Left lobe of liver (tissue), 2 donors: Measurements from ENCODE around the gene TPST1. TPM values are rescaled to one million over a fixed set of nuclear protein-coding genes. Genes with fewer than 3 reads are reported as not detected.

Source experiments
- ATAC-seq: fragments of 200-7000 bp; cut with Tn5 transposase; one replicate; pipeline ENCODE4 v1.9.1; 2020; ENCODE audit warnings: mild to moderate bottlenecking, moderate library complexity
- DNase-seq: peaks from one replicate; pipeline ENCODE4 v3.0.0-alpha.2; 2020; ENCODE audit warnings: low spot score
- total RNA-seq: library from RNA; stranded (reverse); gene quantifications from one replicate; pipeline ENCODE4 v1.2.1, GENCODE V29; 2021
- donor health status: DM: no; HTN: no; CAD: no; lungs with moderate emphysema.
- donor health status: DM: no; HTN: yes; CAD: no.

The TPST1 gene
- total RNA-seq, 1 donor from 2014 or later = 14.5 TPM

GRCh38 chr7:66281678-66282590 is 76.8 kb downstream of the TPST1 start:
- DNase-seq (no peak), ATAC-seq (peak; percentile 83)

DNA sequence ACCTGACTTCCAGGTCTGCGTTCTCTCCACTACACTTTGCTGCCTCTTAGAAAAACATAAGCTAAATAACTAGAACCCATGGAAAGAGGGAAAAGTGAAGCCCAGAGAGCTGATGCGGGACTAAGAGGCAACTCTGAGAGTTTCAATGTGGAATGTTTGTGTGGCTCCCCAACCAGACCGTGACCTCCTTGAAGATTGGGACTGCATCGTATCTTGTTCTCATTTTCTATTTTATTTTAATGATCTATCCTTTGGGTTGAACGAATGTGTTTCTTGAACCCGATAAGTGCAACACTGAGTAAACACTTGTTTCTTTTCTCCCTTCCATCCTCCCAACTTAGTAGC is 77.4 kb downstream of the TPST1 start:
- ATAC-seq = no peak
- no peak for DNase-seq

GRCh38 chr7:66283003-66283920 is 78.1 kb downstream of the TPST1 start:
- ATAC-seq = no peak
- DNase-seq = no peak

- ATAC-seq = peak; percentile 23
- no peak for DNase-seq
These were observed 90.9 kb downstream of the TPST1 start for GRCh38 chr7:66296001-66296521.

GRCh38 chr7:66296557-66296956 is 91.4 kb downstream of the TPST1 start:
- no peak for DNase-seq
- peak; percentile 70 for ATAC-seq

GRCh38 chr7:66297579-66297978 is 92.4 kb downstream of the TPST1 start:
- ATAC-seq (peak; percentile 13), DNase-seq (no peak)

DNA sequence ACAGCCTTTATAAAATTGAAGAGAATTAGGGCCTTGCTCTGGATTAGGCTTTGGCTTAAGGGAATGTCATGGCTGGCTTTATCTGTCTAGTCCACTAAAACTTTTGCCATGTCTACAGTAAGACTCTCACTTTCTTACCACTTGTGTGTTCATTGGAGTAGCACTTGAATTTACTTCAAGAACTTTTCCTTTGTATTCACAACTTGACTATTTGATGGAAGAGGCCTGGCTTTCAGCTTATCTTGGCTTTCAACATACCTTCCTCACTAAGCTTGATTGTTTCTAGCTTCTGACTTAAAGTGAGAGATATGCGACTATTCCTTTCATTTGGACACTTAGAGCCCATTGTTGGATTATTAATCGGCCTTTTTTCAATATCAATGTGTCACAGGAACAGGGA is 96.1 kb downstream of the TPST1 start:
- DNase-seq = no peak

GRCh38 chr7:66301737-66302136 is 96.6 kb downstream of the TPST1 start:
- ATAC-seq (no peak), DNase-seq (no peak)

More for the DNA sequence above, 96.1 kb downstream of the TPST1 start:
- no peak for ATAC-seq

DNA sequence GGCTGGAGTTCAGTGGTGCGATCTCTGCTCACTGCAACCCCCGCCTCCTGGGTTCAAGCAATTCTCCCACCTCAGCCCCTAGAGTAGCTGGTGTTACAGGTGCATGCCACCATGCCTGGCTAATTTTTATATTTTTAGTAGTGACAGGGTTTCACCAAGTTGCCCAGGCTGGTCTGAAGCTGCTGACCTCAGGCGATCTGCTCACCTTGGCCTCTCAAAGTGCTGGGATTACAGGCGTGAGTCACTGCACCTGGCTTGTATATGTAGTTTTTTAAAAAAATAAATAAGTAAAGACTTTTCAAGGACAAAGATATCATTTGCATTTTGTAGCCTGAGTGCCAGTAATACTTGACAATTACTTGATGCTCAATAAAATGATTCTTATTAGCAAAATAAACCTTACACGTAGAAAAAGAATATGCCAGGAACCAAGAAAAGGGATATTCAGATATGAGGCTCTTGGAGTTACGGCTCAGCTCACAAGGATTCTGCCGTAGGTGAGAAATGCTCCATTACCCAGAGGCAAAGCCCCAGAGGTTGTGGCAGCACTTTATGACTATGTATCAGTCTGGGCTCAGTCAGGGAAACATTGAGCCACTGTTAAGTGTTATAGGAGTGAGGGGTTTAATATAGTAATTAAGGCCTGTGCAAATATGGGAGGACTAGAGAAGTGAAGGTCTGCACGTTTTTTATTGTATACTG is 98.5 kb downstream of the TPST1 start:
- DNase-seq = no peak
- ATAC-seq = no peak

- DNase-seq (no peak), ATAC-seq (no peak)
These were observed 99.4 kb downstream of the TPST1 start for GRCh38 chr7:66304536-66304935.

GRCh38 chr7:66306243-66306642 is 101.1 kb downstream of the TPST1 start:
- DNase-seq (no peak), ATAC-seq (peak; percentile 34)

- peak; percentile 84 for ATAC-seq
- DNase-seq = peak; percentile 66
These were observed 102.6 kb downstream of the TPST1 start for GRCh38 chr7:66307591-66308215.

- no peak for DNase-seq
- ATAC-seq = no peak
These were observed 103.3 kb downstream of the TPST1 start for GRCh38 chr7:66308411-66308810.

GRCh38 chr7:66310620-66311019 is 105.5 kb downstream of the TPST1 start:
- no peak for DNase-seq
- no peak for ATAC-seq

DNA sequence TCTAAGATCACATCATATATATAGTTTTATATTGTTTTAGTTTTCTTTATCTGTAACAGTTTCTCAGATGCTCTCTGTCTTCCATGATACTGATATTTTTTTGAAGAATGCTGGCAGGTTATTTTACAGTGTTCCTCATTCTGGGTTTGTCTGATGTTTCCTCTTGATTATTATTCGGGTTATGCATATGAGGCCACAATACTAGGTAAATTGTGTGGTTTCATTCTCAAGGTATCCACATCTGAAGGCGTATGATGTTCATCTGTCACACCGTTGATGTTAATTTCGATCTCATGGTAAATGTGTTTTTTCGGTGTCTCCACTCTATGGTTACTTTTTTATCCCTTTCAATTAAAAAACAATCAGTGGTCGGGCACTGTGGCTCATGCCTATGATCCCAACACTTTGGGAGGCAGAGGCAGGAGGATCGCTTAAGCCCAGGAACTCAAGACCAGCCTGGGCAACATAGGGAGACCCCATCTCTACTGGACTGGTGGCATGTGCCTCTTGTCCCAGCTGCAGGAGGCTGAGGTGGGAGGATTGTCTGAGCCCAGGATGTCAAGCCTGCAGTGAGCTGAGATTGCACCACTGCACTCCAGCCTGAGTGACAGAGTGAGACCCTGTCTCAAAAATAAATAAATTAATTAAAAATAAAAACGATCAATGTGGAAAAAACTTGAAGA is 108.9 kb downstream of the TPST1 start:
- DNase-seq (no peak), ATAC-seq (no peak)

GRCh38 chr7:66315192-66315591 is 110.1 kb downstream of the TPST1 start:
- DNase-seq (no peak), ATAC-seq (peak; percentile 85)

- peak; percentile 67 for ATAC-seq
- DNase-seq = no peak
These were observed 114.4 kb downstream of the TPST1 start for GRCh38 chr7:66319407-66319979.

GRCh38 chr7:66321283-66321682 is 116.1 kb downstream of the TPST1 start:
- ATAC-seq = peak; percentile 58
- no peak for DNase-seq

DNA sequence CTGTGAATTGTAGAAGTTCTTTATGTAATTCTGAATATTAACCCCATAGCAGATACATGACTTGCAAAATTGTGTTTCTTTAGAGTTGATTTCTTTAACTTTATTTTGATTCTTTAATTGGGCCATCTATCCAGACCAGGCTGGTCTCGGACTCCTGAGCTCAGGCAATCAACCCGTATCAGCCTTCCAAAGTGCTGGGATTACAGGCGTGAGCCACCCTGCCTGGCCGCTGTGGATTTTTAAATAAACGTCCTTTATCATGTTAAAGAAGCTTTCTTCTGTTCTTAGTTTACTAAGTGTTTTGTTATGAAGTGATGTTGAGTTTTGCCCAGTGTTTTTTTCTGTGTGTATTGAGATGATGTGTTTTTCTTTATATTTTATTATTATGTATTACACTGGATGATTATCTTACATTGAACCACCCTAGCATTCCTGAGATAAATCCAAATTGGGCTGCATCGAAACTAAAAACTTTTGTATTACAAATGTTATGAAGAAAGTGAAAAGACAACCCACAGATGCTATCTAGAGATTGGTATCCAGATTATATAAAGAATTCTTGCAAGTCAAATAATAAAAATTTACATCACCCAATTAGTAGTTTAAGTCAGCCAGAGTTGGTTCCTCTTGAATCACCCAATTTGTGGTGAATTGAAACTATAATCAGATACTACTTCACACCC is 118.1 kb downstream of the TPST1 start:
- DNase-seq (no peak), ATAC-seq (no peak)
